GM19324 (cell line): ENCODE measurements around the gene NGDN.

Experiments used
- ATAC-seq: cut with Tn5 transposase; IDR thresholded peaks from one replicate; pipeline ENCODE4 v1.9.1; 2021; ENCODE audit warnings: mild to moderate bottlenecking, moderate library complexity; ENCODE audit not compliant: unreplicated experiment, low FRiP score

NGDN gene

DNA sequence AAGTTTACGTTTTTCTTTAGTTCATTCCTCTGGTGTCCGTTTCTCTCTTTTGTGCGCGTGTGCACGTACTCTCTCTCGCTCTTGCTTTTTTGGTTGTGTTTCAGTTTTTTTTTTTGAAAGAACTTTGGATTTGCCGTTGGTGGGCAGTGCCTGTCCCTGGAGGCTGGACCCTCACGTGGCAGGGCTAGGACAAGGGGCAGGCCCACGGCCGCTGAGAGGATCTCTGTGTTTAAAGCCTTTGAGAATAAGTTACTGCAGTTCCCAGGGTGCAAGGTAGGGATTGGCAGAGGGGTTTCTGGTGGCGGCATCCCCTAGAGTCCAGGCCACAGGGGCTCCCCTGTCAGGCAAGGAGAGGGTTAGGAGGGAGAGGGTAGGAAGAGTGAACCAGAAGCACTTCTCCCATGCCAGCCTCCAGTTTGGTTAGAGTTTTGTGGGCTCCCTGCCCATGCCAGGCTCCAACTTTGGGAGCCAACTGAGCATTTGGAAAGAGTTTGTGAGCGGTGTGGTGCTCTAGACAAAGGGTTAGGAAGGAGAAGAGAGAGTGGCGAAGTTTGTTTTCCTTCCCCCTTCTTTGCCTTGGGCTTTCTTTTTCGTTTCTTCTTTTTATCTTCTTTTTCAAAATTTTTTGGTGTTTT lies 51.5 kb downstream of the NGDN start:
- no peak for ATAC-seq

DNA sequence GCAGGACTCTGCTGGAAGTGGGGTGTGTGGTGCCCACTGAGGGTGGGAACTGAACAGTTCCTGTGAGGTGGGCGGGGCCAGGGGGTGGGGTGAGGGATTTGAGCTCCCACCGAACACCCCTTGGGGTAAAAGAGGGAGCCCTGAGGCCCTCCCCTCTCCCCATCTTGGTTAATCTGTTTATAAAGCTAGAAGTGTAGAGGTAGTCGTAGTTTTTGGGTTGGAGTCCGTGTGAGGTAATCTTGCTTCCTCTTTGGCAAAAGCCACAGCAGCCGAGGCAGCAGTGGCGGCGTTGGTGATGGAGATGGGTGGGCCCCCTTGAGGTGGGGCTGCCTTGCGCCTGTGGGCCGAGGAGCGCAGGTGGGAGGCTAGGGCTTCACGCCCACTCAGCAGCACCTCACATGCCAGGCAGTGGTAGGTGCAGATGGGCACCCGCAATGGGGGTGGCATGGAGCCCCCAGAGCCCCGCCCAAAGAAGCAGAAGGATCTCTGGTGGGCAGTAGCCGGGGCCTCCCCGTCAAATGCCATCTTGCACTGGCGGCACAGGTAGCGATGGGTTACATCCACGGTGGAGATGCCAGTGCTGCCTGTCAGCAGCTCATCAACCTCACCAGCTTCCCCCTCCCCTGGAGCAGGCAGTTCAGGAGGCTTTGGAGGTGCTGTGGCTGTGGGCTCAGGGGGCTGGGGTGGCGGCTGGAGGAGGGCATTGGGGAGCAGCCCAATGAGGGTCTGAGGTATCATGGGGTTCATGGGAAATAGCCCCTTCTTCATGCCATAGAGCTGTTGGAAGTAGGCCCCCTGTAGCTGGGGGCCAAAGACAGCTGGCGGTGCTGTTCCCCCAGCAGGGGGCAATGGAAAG lies 52.5 kb downstream of the NGDN start:
- no peak for ATAC-seq

DNA sequence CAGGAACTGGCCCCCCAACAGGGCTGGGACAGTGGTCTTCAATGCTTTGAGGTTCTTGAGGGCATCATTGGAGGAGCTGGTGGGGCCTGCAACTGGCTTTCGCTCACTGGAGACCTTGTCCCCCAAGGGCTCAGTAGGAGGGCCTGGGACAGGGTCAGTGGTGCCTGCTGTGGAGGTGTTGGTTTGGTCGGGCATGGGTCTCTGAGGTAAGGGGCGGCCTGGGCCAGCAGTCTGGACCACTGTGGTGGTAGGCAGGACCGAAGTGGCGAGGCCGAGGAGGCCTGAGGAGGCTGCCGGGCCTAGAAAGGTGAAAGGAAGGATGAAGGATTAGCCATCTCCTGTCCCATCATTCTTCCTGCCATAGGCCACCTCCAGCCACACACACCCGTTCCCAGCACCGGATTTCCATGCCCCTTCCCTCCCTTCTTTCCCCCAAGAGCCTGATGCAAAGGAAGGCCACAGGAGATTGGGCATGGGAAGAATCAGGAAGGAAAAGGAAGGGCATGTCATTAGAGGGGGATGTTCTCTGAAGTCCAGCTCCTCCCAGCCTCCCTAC lies 53.2 kb downstream of the NGDN start:
- no peak for ATAC-seq

DNA sequence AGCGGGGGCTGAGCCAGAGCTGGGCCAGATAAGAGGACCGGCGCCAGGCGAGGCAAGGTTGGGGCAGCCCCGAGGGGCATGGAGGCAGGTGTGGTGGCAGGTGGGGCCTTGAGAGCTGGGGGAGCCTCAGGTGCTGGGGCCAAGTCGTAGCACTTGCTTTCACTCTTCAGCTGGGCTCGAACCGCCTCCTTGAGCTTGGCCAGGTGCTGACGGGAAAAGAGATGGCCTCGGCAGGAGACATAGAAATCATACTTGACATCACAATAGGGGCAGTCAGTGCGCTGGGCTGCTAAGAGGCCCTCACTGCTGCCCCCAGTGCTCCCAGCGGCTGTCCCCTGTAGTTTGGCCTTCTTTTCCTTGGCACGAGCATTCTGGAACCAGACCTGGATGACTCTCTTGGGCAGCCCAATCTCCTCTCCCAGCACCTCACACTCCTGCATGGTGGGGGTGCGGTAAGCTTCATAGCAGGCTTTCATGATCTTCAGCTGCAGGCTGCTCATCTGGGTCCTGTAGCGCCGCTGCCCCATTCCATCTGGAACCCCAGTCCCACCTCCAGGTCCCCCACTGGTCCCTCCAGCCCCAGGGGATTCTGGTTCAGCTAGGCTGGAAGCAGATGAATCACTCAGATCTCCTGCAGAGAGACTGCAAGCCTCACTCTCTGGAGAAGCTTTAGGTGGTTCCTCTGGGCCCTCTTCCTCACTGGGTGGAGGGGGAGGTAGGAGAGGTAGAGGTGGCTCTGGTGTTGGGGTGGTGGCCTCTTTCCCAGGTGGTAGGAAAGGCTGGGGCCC lies 53.9 kb downstream of the NGDN start:
- no peak for ATAC-seq

DNA sequence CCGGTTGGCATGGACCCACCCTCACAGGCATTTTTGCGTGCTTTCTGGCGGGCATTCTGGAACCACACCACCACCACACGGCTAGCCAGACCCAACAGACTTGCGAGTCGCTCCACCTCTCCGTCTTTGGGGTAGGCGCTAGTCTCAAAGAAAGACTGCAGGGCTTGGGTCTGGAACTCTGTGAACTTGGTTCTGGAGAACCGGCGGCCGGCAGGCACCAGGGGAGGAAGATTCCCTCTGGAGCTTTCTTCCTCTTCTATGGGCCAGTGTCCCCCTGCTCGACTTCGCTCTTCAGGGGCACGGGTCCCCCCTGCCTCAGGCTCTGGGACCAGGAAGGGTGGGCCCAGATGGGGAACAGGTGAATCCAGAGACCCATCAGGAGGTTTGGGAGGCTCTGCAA lies 55.5 kb downstream of the NGDN start:
- ATAC-seq, result no peak

DNA sequence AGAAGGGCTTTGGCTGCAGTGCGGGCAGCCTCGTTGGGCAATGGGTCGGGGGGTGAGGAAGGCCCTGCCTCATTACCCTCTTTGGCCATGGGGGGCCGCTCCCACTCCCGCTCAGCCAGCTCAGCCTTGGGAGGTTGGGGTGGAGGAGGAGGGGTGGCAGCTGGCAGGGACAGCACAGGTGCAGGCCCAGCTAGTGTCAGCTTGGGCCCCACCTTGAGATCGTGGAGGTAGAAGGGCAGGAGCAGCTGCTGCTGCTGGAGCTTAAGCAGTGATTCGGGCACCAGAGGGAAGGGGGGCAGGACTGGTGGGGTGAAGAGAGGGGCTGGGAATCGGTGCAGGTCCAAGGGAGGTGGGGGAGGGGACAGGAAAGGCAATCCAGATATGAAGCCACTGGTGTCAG lies 56.1 kb downstream of the NGDN start:
- no peak for ATAC-seq
